WI38 (cell line): ENCODE results near the gene BATF3.

ENCODE experiments used
- H3K4me3 ChIP-seq: 2 replicates; pipeline ENCODE4 v1.5.1; 2011; ENCODE audit warnings: low read depth, mild to moderate bottlenecking, control low read depth, low read length
- TF ChIP-seq, protein P1 (sequence below): IDR thresholded peaks from 2 replicates; pipeline ENCODE4 v1.5.1; 2012; ENCODE audit warnings: low read depth, mild to moderate bottlenecking, control low read depth, low read length

The BATF3 gene

DNA sequence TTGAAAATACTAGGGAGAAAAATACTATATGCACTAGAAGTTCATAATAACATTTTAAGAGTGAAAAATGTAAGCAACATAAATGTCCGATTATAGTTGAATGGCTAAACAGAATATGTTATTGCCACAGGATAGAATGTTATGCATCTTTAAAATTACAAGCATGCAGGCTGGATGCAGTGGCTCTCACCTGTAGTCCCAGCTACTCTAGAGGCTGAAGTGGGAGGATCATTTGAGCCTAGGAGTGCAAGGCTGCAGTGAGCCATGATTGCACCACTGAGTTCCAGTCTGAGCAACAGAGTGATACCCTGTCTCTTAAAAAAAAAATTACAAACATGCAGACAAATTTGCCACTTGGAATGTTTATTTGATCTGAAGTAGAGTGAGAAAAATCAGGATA lies 3.0 kb upstream of the BATF3 start:
- TF ChIP-seq, protein P1, sequence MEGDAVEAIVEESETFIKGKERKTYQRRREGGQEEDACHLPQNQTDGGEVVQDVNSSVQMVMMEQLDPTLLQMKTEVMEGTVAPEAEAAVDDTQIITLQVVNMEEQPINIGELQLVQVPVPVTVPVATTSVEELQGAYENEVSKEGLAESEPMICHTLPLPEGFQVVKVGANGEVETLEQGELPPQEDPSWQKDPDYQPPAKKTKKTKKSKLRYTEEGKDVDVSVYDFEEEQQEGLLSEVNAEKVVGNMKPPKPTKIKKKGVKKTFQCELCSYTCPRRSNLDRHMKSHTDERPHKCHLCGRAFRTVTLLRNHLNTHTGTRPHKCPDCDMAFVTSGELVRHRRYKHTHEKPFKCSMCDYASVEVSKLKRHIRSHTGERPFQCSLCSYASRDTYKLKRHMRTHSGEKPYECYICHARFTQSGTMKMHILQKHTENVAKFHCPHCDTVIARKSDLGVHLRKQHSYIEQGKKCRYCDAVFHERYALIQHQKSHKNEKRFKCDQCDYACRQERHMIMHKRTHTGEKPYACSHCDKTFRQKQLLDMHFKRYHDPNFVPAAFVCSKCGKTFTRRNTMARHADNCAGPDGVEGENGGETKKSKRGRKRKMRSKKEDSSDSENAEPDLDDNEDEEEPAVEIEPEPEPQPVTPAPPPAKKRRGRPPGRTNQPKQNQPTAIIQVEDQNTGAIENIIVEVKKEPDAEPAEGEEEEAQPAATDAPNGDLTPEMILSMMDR = no peak
- H3K4me3 ChIP-seq = no peak overlapping the region

DNA sequence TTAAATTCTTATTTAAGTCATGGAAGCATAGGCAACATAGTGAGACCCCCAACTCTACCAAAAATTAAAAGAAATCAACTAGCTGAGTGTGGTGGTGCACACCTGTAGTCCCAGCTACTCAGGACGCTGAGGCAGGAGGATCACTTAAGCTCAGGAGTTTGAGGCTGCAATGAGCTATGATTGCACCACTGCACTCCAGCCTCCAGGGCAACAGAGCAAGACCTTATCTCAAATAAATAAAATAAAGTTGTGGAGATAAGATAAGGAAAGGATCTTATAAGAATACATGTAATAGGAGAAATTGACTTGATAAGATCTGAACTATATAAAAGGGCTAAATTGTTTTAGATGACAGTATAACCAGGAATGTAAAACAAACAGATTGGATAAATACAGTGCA lies 2.3 kb upstream of the BATF3 start:
- TF ChIP-seq, protein P1 = no peak
- no peak overlapping the region for H3K4me3 ChIP-seq

DNA sequence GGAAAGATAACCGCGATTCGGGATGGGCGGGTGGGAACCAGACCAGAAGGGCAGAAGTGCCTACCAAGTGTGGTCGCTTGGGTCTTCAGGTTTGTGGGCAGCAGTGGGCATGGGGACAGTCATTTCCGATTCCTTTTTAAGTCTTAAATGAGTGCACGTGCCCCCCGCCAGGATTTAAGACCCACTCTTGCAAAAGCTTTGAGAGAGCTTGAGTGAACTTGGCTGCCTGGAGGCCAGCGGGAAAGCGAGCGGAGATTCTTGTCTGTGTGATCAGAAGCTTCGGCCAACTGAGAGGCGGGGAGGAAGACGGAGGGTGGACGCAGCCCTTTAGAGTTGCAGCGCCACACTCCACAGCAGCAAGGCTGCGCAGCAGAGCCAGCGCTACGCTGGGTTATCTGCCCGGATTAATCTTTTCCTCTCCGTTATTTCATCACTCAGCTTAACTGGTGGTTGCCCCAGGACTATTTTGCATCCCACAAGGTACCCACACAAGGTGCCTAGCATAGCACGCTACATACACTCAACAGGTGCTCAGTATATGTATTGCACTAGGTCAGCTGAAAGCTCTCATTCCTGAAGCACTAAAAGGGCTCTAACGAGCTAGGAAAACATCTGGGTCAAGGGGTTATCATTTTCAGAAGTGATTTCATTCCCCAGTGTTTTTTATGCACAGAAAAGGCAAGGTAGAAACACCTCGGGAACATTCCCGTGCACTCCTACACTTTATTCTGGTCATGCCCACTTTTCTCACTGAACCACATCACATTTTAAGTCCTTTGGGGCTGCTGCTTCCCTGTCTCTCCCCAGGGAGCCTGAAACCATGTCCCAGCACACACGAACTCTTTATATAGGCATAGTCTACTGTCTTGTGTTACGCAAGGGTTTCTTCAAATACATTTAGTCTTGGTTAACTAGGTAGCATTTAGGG lies 1.5 kb upstream of the BATF3 start:
- H3K4me3 ChIP-seq = peak overlapping the region; percentile 63

DNA sequence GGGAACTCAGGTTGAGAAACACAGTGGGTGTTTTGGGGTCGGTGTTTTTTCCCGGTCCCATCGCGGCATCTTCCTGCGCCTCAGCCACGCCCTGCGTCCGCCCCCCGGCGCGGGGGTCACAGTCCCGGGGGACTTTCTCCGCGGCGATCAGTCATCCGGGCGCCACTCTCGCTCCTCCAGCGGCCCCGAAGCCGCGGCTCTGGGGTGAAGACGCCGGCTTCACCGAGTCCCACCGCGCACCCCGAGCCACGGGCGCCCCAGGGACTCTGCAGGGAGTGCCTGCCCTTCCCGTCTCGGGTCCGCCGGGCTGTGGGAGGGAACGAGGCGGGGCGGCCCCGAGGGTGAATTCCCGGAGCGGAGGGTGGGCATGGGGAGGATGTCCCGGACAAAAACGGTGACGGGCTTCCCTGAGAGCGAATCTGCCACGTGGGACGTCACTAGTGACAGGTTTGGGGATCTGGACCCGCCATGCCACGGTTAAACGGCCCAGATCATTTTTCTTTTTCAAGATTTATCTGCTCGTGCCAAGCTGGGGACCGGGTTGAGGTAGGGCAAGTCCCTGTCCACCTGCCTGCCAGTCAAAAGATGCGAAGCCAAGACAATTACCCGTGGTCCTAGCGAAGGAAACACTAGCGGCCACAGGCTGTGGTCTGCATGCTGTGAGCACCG lies 717 bp upstream of the BATF3 start:
- TF ChIP-seq, protein P1 = no peak
- H3K4me3 ChIP-seq = peak overlapping the region; percentile 63

More for the DNA sequence above, 1.5 kb upstream of the BATF3 start:
- TF ChIP-seq, protein P1 = no peak

DNA sequence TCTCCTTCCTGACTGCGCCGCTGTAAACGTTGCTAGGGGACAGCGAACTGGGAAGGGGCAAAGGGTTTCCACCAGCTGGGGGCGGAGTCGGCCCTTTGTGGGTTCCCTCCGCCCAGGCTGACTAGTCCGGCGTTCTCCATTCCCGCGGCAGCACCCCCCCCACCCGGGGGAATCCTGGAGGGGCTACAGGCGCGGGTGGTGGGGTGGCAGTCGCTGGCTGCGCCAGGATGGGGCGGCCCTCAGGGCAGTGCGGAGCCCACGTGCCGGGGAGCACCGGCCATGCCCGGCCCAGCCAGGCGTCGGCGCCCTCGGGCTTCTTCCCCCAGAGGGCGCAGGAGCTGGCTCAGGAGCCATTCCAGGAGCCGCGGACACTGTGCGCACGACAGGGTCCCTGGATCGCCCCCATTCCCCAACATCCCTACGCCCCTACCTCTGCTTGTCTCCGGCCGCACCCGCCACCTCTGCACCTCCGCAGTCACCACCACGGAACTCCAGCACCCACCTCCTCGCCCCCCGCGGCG lies 476 bp downstream of the BATF3 start:
- H3K4me3 ChIP-seq = peak overlapping the region; percentile 63
- TF ChIP-seq, protein P1 = peak; percentile 53

DNA sequence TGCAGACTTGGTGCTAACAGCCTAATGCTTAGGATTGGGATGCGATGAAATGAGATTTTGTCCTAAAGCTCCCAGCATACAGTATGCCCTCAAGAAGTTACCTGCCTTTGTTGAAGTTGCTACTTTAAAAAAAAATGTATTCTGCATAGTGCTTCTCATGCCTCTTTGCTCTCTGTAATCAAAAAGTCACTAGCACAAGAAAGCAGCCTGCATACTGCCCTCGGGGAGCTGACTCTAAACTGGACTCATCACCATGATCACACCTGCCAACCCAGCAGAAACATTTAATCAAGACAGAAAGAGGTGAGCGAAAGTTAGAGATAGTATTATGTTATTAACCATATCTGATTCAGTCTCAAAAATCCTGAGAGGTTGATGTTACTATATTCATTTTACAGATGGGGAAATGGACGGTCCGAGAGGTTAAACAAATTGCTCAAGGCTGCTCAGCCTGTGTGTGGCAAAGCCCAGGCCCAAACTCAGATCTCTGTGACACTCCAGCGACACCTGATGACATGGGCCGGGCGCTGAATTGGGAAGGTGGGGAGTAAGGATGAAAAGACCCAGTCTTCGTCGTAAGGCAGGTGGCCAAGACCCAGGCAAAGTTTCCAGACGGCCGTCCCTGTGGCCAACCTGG lies 1.1 kb downstream of the BATF3 start:
- H3K4me3 ChIP-seq = peak overlapping the region; percentile 63
- TF ChIP-seq, protein P1 = no peak
